Muscle of leg (tissue), 11 donors: ENCODE data around the gene DPP7. TPM values are rescaled to one million over a fixed set of nuclear protein-coding genes. Genes with fewer than 3 reads are reported as not detected.

Source experiments
- DNase-seq: peaks from one replicate; pipeline ENCODE4 v3.0.0; 2013
- H3K27ac ChIP-seq: one replicate; pipeline ENCODE4 v1.5.1; 2013; ENCODE audit warnings: mild to moderate bottlenecking, low read length, control low read depth
- H3K27me3 ChIP-seq: one replicate; pipeline ENCODE4 v1.6.1; 2013; ENCODE audit warnings: low read length; ENCODE audit not compliant: control insufficient read depth, insufficient read depth
- H3K36me3 ChIP-seq: one replicate; pipeline ENCODE4 v1.6.1; 2013; ENCODE audit warnings: low read length; ENCODE audit not compliant: control insufficient read depth, insufficient read depth
- H3K4me1 ChIP-seq: one replicate; pipeline ENCODE4 v1.6.1; 2013; ENCODE audit warnings: low read length; ENCODE audit not compliant: control insufficient read depth, insufficient read depth
- H3K4me3 ChIP-seq: one replicate; pipeline ENCODE4 v1.5.1; 2013; ENCODE audit warnings: low read length, control low read depth
- H3K9me3 ChIP-seq: replicated peaks from 2 replicates; pipeline ENCODE4 v1.6.1; 2013; ENCODE audit warnings: low read depth, low read length; ENCODE audit not compliant: control insufficient read depth
- WGBS: methylation state at CpG from one replicate; pipeline ENCODE4 v1.1.5; 2013; ENCODE audit warnings: missing lambda C conversion rate; ENCODE audit not compliant: insufficient coverage; 5-methylcytosine and 5-hydroxymethylcytosine counted together
- polyA plus RNA-seq, 8 donors: library from polyadenylated mRNA; unstranded; fragments of 120-200 nt; gene quantifications; one replicate each; pipeline versions ENCODE4 v1.2.1 to v1.2.3, GENCODE V29; 2013; ENCODE audit warnings: inconsistent platforms in 1 of 8, low replicate concordance in 1 of 8; ENCODE audit not compliant: insufficient read length in 8 of 8, insufficient read depth in 1 of 8
- total RNA-seq: library from RNA; stranded (reverse); fragments of 120-200 nt; gene quantifications from one replicate; pipeline ENCODE4 v1.2.4, GENCODE V29; 2013

Gene DPP7
- total and polyA plus RNA-seq, 9 donors, result 23.9 to 43.9 (median 30.7) TPM

GRCh38 chr9:137148242-137148641 lies 33.7 kb upstream of the DPP7 start:
- Histone ChIP-seq H3K4me3 (no peak overlapping the region), H3K4me1 (no peaks in the 10 kb centered on the region), H3K36me3 (no peaks in the 10 kb centered on the region), H3K27me3 (peaks cover 24% of the 10 kb centered on the region), H3K9me3 (no peaks in the 10 kb centered on the region), H3K27ac (no peak overlapping the region)
- no peak for DNase-seq
- 66% methylated on average over 27 of the region's 27 CpGs for WGBS

- Histone ChIP-seq H3K4me3 (no peak overlapping the region), H3K4me1 (no peaks in the 10 kb centered on the region), H3K27me3 (peaks cover 28% of the 10 kb centered on the region), H3K27ac (no peak overlapping the region), H3K9me3 (no peaks in the 10 kb centered on the region), H3K36me3 (no peaks in the 10 kb centered on the region)
- DNase-seq, result no peak
- 41% methylated on average over 14 of the region's 24 CpGs for WGBS
Measured at GRCh38 chr9:137147793-137148160, 33.2 kb upstream of the DPP7 start.

GRCh38 chr9:137147091-137147792 lies 32.7 kb upstream of the DPP7 start:
- Histone ChIP-seq H3K9me3 (no peaks in the 10 kb centered on the region), H3K27ac (no peak overlapping the region), H3K27me3 (peaks cover 32% of the 10 kb centered on the region), H3K36me3 (no peaks in the 10 kb centered on the region), H3K4me1 (no peaks in the 10 kb centered on the region), H3K4me3 (no peak overlapping the region)
- WGBS, result 84% methylated on average over 24 of the region's 26 CpGs
- no peak for DNase-seq

GRCh38 chr9:137146527-137146918 lies 32.0 kb upstream of the DPP7 start:
- H3K4me3 ChIP-seq, result no peak overlapping the region
- no peak for DNase-seq
- 20% methylated on average over 1 of the region's 9 CpGs for WGBS
- no peaks in the 10 kb centered on the region for H3K9me3 ChIP-seq
- no peaks in the 10 kb centered on the region for H3K36me3 ChIP-seq
- peaks cover 37% of the 10 kb centered on the region for H3K27me3 ChIP-seq
- no peaks in the 10 kb centered on the region for H3K4me1 ChIP-seq
- no peak overlapping the region for H3K27ac ChIP-seq

- DNase-seq, result no peak
- no peaks in the 10 kb centered on the region for H3K36me3 ChIP-seq
- no peaks in the 10 kb centered on the region for H3K9me3 ChIP-seq
- no peak overlapping the region for H3K27ac ChIP-seq
- no peak overlapping the region for H3K4me3 ChIP-seq
- WGBS, result 43% methylated on average over 47 of the region's 49 CpGs
- no peaks in the 10 kb centered on the region for H3K4me1 ChIP-seq
- peaks cover 43% of the 10 kb centered on the region for H3K27me3 ChIP-seq
Measured at GRCh38 chr9:137145731-137146526, 31.4 kb upstream of the DPP7 start.

GRCh38 chr9:137143459-137143858 lies 28.9 kb upstream of the DPP7 start:
- H3K4me3 ChIP-seq, result no peak overlapping the region
- H3K27ac ChIP-seq, result no peak overlapping the region
- H3K9me3 ChIP-seq, result no peaks in the 10 kb centered on the region
- no peak for DNase-seq
- peaks cover 58% of the 10 kb centered on the region for H3K27me3 ChIP-seq
- no peaks in the 10 kb centered on the region for H3K36me3 ChIP-seq
- 34% methylated on average over 2 of the region's 4 CpGs for WGBS
- peaks cover 5% of the 10 kb centered on the region for H3K4me1 ChIP-seq

GRCh38 chr9:137141976-137142936 lies 27.7 kb upstream of the DPP7 start:
- DNase-seq, result no peak
- no peaks in the 10 kb centered on the region for H3K36me3 ChIP-seq
- H3K4me3 ChIP-seq, result no peak overlapping the region
- no peak overlapping the region for H3K27ac ChIP-seq
- WGBS, result 74% methylated on average over 18 of the region's 24 CpGs
- peaks cover 13% of the 10 kb centered on the region for H3K4me1 ChIP-seq
- H3K9me3 ChIP-seq, result no peaks in the 10 kb centered on the region
- peaks cover 61% of the 10 kb centered on the region for H3K27me3 ChIP-seq

GRCh38 chr9:137141050-137141810 lies 26.7 kb upstream of the DPP7 start:
- H3K27me3 ChIP-seq, result peaks cover 71% of the 10 kb centered on the region
- H3K27ac ChIP-seq, result no peak overlapping the region
- H3K4me1 ChIP-seq, result peaks cover 22% of the 10 kb centered on the region
- no peak overlapping the region for H3K4me3 ChIP-seq
- H3K9me3 ChIP-seq, result no peaks in the 10 kb centered on the region
- no peaks in the 10 kb centered on the region for H3K36me3 ChIP-seq
- WGBS, result 68% methylated on average over 13 of the region's 17 CpGs
- no peak for DNase-seq

GRCh38 chr9:137140151-137141012 lies 25.8 kb upstream of the DPP7 start:
- no peak for DNase-seq
- Histone ChIP-seq H3K27me3 (peaks cover 77% of the 10 kb centered on the region), H3K4me3 (no peak overlapping the region), H3K27ac (no peak overlapping the region), H3K9me3 (no peaks in the 10 kb centered on the region), H3K4me1 (peaks cover 22% of the 10 kb centered on the region), H3K36me3 (no peaks in the 10 kb centered on the region)
- 47% methylated on average over 19 of the region's 26 CpGs for WGBS
